H1 (cell line): ENCODE measurements around the gene EPB41L5. TPM values are rescaled to one million over a fixed set of nuclear protein-coding genes. Genes with fewer than 3 reads are reported as not detected.

Experiments used
- CTCF ChIA-PET: fragments of 300-600 bp; sonication (Branson Sonifier 250); formaldehyde crosslinking; loops from one replicate; lab custom pipeline; 2021; ENCODE audit not compliant: partially characterized antibody; lab: Charles Lee
- POLR2A ChIA-PET: fragments of 300-600 bp; sonication (Branson Sonifier 250); formaldehyde crosslinking; loops from one replicate; lab custom pipeline; 2021; ENCODE audit warnings: inconsistent platforms; ENCODE audit not compliant: partially characterized antibody; lab: Charles Lee
- DNase-seq, 2 experiments: peaks; one replicate each; pipeline versions ENCODE4 v3.0.0 to v3.0.0-alpha.2; 2010 to 2022; ENCODE audit warnings: low spot score in 2 of 2, low read depth in 1 of 2, mixed read lengths in 1 of 2
- FAIRE-seq: peaks from 2 replicates; lab custom pipeline; 2011; peaks lifted over from hg19 to GRCh38; lab: Jason Lieb, UNC
- H2AFZ ChIP-seq: 2 replicates; pipeline ENCODE4 v1.8.1; 2012; ENCODE audit warnings: low read length, inconsistent platforms
- H2AK5ac ChIP-seq: 2 replicates; pipeline ENCODE4 v1.6.1; 2013; ENCODE audit warnings: low read depth, low read length
- H2BK120ac ChIP-seq: replicated peaks from 2 replicates; pipeline ENCODE3; 2013; ENCODE audit warnings: low read depth, low read length, inconsistent platforms
- H2BK12ac ChIP-seq: 2 replicates; pipeline ENCODE4 v1.6.1; 2013; ENCODE audit warnings: low read depth, low read length
- H2BK15ac ChIP-seq: 2 replicates; pipeline ENCODE4 v1.6.1; 2013; ENCODE audit warnings: low read length
- H2BK20ac ChIP-seq: 2 replicates; pipeline ENCODE4 v1.6.1; 2013; ENCODE audit warnings: low read length
- H2BK5ac ChIP-seq: 2 replicates; pipeline ENCODE4 v1.6.1; 2013; ENCODE audit warnings: low read depth, low read length
- H3K14ac ChIP-seq: 2 replicates; pipeline ENCODE4 v1.6.1; 2013; ENCODE audit warnings: inconsistent platforms; ENCODE audit not compliant: insufficient read length
- H3K18ac ChIP-seq: 2 replicates; pipeline ENCODE4 v1.6.1; 2013; ENCODE audit warnings: low read length; ENCODE audit errors: extremely low read depth
- H3K23ac ChIP-seq: 2 replicates; pipeline ENCODE4 v1.6.1; 2013; ENCODE audit warnings: inconsistent platforms; ENCODE audit not compliant: insufficient read length
- H3K23me2 ChIP-seq: 2 replicates; pipeline ENCODE4 v1.6.1; 2013; ENCODE audit warnings: low read depth, low read length
- H3K27ac ChIP-seq: 2 replicates; pipeline ENCODE4 v1.6.1; 2011; ENCODE audit warnings: low read depth, low read length, inconsistent platforms
- H3K27me3 ChIP-seq, 4 experiments: replicated peaks in 1 of 4; 1 replicate in 1 of 4; 2 replicates in 3 of 4; pipeline versions ENCODE4 v1.6.1 to v1.8.1; 2011 to 2013; ENCODE audit warnings: low read length in 3 of 4, mild to moderate bottlenecking in 3 of 4, inconsistent platforms in 2 of 4, mixed read lengths in 2 of 4, moderate library complexity in 1 of 4; ENCODE audit not compliant: control insufficient read depth in 3 of 4, insufficient read depth in 3 of 4; ENCODE audit errors: extremely low read depth in 1 of 4
- H3K36me3 ChIP-seq, 4 experiments: 2 replicates each; pipeline versions ENCODE4 v1.6.1 to v1.8.1; 2011 to 2013; ENCODE audit warnings: mild to moderate bottlenecking in 4 of 4, low read length in 3 of 4, moderate library complexity in 2 of 4, control low read depth in 1 of 4, inconsistent platforms in 1 of 4; ENCODE audit not compliant: insufficient read depth in 4 of 4, control insufficient read depth in 2 of 4
- H3K4ac ChIP-seq: replicated peaks from 2 replicates; pipeline ENCODE3; 2013; ENCODE audit warnings: low read length, low read depth, mixed read lengths, inconsistent platforms; ENCODE audit not compliant: insufficient read length
- H3K4me1 ChIP-seq, 4 experiments: replicated peaks in 1 of 4; 1 replicate in 1 of 4; 2 replicates in 3 of 4; pipeline versions ENCODE4 v1.6.1 to v1.8.1; 2011 to 2013; ENCODE audit warnings: low read length in 3 of 4, inconsistent platforms in 2 of 4, mixed read lengths in 1 of 4; ENCODE audit not compliant: insufficient read depth in 4 of 4, control insufficient read depth in 3 of 4
- H3K4me2 ChIP-seq, 2 experiments: 2 replicates each; pipeline versions ENCODE4 v1.6.1 to v1.8.1; 2011 to 2013; ENCODE audit warnings: low read depth in 2 of 2, low read length in 2 of 2, control low read depth in 1 of 2, inconsistent platforms in 1 of 2, mild to moderate bottlenecking in 1 of 2; ENCODE audit not compliant: insufficient read depth in 1 of 2
- H3K4me3 ChIP-seq, 4 experiments: fragments of 200-600, 300-600 bp in 1 of 4; sonication (generic), shearing (Covaris generic), sonication (Bioruptor Twin) in 1 of 4; 2 replicates each; pipeline versions ENCODE4 v1.5.1 to v1.8.1; 2011 to 2016; ENCODE audit warnings: low read length in 4 of 4, low read depth in 3 of 4, control low read depth in 2 of 4, inconsistent platforms in 2 of 4, mild to moderate bottlenecking in 2 of 4, mixed read lengths in 1 of 4, moderate library complexity in 1 of 4; ENCODE audit not compliant: insufficient read depth in 2 of 4; ENCODE audit errors: extremely low read depth in 1 of 4
- H3K56ac ChIP-seq: replicated peaks from 2 replicates; pipeline ENCODE3; 2013; ENCODE audit warnings: low read depth, mild to moderate bottlenecking, mixed read lengths, low read length, inconsistent platforms; ENCODE audit not compliant: insufficient read length
- H3K79me1 ChIP-seq: 2 replicates; pipeline ENCODE4 v1.6.1; 2013; ENCODE audit warnings: low read depth, low read length, control low read depth
- H3K79me2 ChIP-seq, 2 experiments: 2 replicates each; pipeline versions ENCODE4 v1.6.1 to v1.8.1; 2012 to 2013; ENCODE audit warnings: low read length in 2 of 2, mild to moderate bottlenecking in 2 of 2, inconsistent platforms in 1 of 2; ENCODE audit not compliant: insufficient read depth in 2 of 2, control insufficient read depth in 1 of 2
- H3K9ac ChIP-seq, 4 experiments: replicated peaks in 1 of 4; 1 replicate in 1 of 4; 2 replicates in 3 of 4; pipeline versions ENCODE4 v1.6.1 to v1.8.1; 2011 to 2013; ENCODE audit warnings: low read depth in 3 of 4, low read length in 3 of 4, control low read depth in 2 of 4, mild to moderate bottlenecking in 2 of 4, moderate library complexity in 2 of 4, inconsistent platforms in 1 of 4; ENCODE audit errors: extremely low read depth in 1 of 4
- H3K9me3 ChIP-seq, 2 experiments: 2 replicates each; pipeline versions ENCODE4 v1.6.1 to v1.8.1; 2012 to 2013; ENCODE audit warnings: mild to moderate bottlenecking in 2 of 2, moderate library complexity in 2 of 2, control low read depth in 1 of 2, inconsistent platforms in 1 of 2, low read depth in 1 of 2, low read length in 1 of 2, mixed read lengths in 1 of 2; ENCODE audit not compliant: insufficient read depth in 2 of 2
- H4K20me1 ChIP-seq, 2 experiments: replicated peaks in 1 of 2; 2 replicates each; pipeline versions ENCODE3 to v1.8.1; 2011 to 2013; ENCODE audit warnings: inconsistent platforms in 2 of 2, low read length in 2 of 2, mild to moderate bottlenecking in 1 of 2; ENCODE audit not compliant: insufficient read depth in 2 of 2, control insufficient read depth in 1 of 2
- H4K5ac ChIP-seq: 2 replicates; pipeline ENCODE4 v1.6.1; 2013; ENCODE audit warnings: low read length, low read depth, mixed read lengths, inconsistent platforms; ENCODE audit not compliant: insufficient read length
- H4K8ac ChIP-seq: 2 replicates; pipeline ENCODE4 v1.8.0; 2013; ENCODE audit warnings: mild to moderate bottlenecking, moderate library complexity, low read length, inconsistent platforms; ENCODE audit not compliant: insufficient read depth; ENCODE audit errors: extremely low read depth
- H4K91ac ChIP-seq: replicated peaks from 2 replicates; pipeline ENCODE3; 2013; ENCODE audit warnings: low read length, mixed read lengths, inconsistent platforms; ENCODE audit not compliant: insufficient read length
- CBX5 ChIP-seq: fragments of 300-800, 300-1000 bp; sonication (generic); IDR thresholded peaks from 2 replicates; pipeline ENCODE4 v1.7.1; 2016; ENCODE audit warnings: antibody characterized with exemption, low read length, low read depth
- MAFK ChIP-seq: IDR thresholded peaks from 2 replicates; pipeline ENCODE4 v1.6.1; 2012; ENCODE audit warnings: low read depth, mild to moderate bottlenecking, improper control_type of control experiment, low read length
- WGBS, 2 experiments: shearing (Covaris generic) in 1 of 2; methylation state at CpG; one replicate each; pipeline versions ENCODE4 v1.1.6 to v1.1.7; 2013 to 2015; ENCODE audit warnings: low lambda C conversion rate in 2 of 2, mixed read lengths in 2 of 2, inconsistent platforms in 1 of 2, low coverage in 1 of 2, missing lambda C conversion rate in 1 of 2; ENCODE audit not compliant: insufficient replicate concordance in 2 of 2, insufficient coverage in 1 of 2, insufficient read length in 1 of 2; ENCODE audit errors: extremely low coverage in 1 of 2, missing lambda C conversion rate in 1 of 2; 5-methylcytosine and 5-hydroxymethylcytosine counted together
- polyA plus RNA-seq, 7 experiments: library from polyadenylated mRNA; depleted of rRNA in 3 of 7; stranded (reverse) in 5 of 7; unstranded in 2 of 7; fragments of >200 nt in 5 of 7; fragments of 200-250 nt in 2 of 7; gene quantifications; 1 replicate in 5 of 7; 2 replicates in 1 of 7; 4 replicates in 1 of 7; pipeline versions ENCODE4 v1.2.1 to v1.2.3, GENCODE V29; 2011 to 2013; ENCODE audit warnings: missing spikeins in 2 of 7, mixed read lengths in 2 of 7
- total RNA-seq: library from RNA; stranded (reverse); fragmentation: NEBNext Ultra II Directional; extraction: Animal tissue kit (Norgen Biotek cat#: 25700); gene quantifications from 2 replicates; pipeline ENCODE4 v1.2.1, GENCODE V29; 2021

Gene EPB41L5
- total and polyA plus RNA-seq, 2 of the 8 experiments (the other 6 are each of a cell fraction or from before 2014, with no cell fraction given): 13.5 to 32.3 TPM

- Histone ChIP-seq H2BK120ac (no peak overlapping the region), H4K5ac (no peak overlapping the region), H2AK5ac (no peak overlapping the region), H4K20me1 (no peaks in the 10 kb centered on the region), H3K27me3 (no peaks in the 10 kb centered on the region), H2BK15ac (no peak overlapping the region), H3K27ac (no peak overlapping the region), H3K23ac (no peak overlapping the region), H3K4me3 (no peak overlapping the region), H3K18ac (no peak overlapping the region), H3K4me2 (no peak overlapping the region), H4K8ac (no peak overlapping the region), H3K9me3 (no peaks in the 10 kb centered on the region), H3K56ac (no peak overlapping the region), H3K9ac (no peak overlapping the region), H3K79me2 (no peaks in the 10 kb centered on the region), H2BK5ac (no peak overlapping the region), H2AFZ (no peak overlapping the region), H3K4ac (no peak overlapping the region), H3K36me3 (peaks cover 0 to 19% (median 3%) of the 10 kb centered on the region in 4 experiments; a peak in 4 of 8 replicates), H4K91ac (no peak overlapping the region), H3K23me2 (no peaks in the 10 kb centered on the region), H2BK12ac (no peak overlapping the region), H3K14ac (no peak overlapping the region), H2BK20ac (no peak overlapping the region), H3K79me1 (no peaks in the 10 kb centered on the region), H3K4me1 (no peaks in the 10 kb centered on the region)
- WGBS, 2 experiments: 92 to 100% methylated on average over 1 of the region's 1 CpG
- ChIA-PET CTCF (no interaction called here), POLR2A (no interaction called here)
- DNase-seq (no peak), FAIRE-seq (no peak)
- no peak for TF ChIP-seq CBX5
- peak; percentile 73; the same call in 1 of the 2 replicates for TF ChIP-seq MAFK
These were observed 62.7 kb downstream of the EPB41L5 start for GRCh38 chr2:120075545-120075944.
